GM10266 (cell line): ENCODE results near the gene CBL.
"Not testable (repeated sequence)": the region's sequence is repeated elsewhere in the genome, so short reads cannot be mapped to it uniquely, and the experiment has no call there.

Source experiments
- DNase-seq: peaks from one replicate; pipeline ENCODE4 v3.0.0; 2012; ENCODE audit errors: extremely low spot score
- CTCF ChIP-seq: IDR thresholded peaks from 2 replicates; pipeline ENCODE4 v1.5.1; 2012; ENCODE audit warnings: mild to moderate bottlenecking, low read depth; ENCODE audit not compliant: control insufficient read depth, insufficient read depth; ENCODE audit errors: missing control alignments

CBL gene

GRCh38 chr11:119218141-119218878 is 12.2 kb downstream of the CBL start:
- DNase-seq: no peak
- TF ChIP-seq CTCF: no peak

- no peak for DNase-seq
- TF ChIP-seq CTCF: no peak
These were observed 16.2 kb downstream of the CBL start for GRCh38 chr11:119222308-119222707.

- DNase-seq: no peak
- no peak for TF ChIP-seq CTCF
These were observed 16.8 kb downstream of the CBL start for GRCh38 chr11:119222891-119223290.

- no peak for TF ChIP-seq CTCF
- no peak for DNase-seq
These were observed 17.7 kb downstream of the CBL start for GRCh38 chr11:119223856-119224255.

GRCh38 chr11:119228535-119229287 is 22.6 kb downstream of the CBL start:
- not testable (repeated sequence) for DNase-seq

GRCh38 chr11:119229288-119229672 is 23.1 kb downstream of the CBL start:
- DNase-seq: no peak
- no peak for TF ChIP-seq CTCF

- DNase-seq: no peak
- no peak for TF ChIP-seq CTCF
These were observed 23.6 kb downstream of the CBL start for GRCh38 chr11:119229741-119230140.
